NT2/D1 (cell line): Measurements from ENCODE around the gene SPRED1.
A peak's percentile ranks its signal among the peaks of the same experiment; 100 is the strongest.

Source experiments
- DNase-seq: peaks from one replicate; pipeline ENCODE4 v3.0.0-alpha.2; 2011; ENCODE audit warnings: low read depth, low spot score
- H3K27me3 ChIP-seq: 2 replicates; pipeline ENCODE4 v1.6.0; 2011; ENCODE audit warnings: mild to moderate bottlenecking; ENCODE audit not compliant: insufficient read length, insufficient read depth
- H3K36me3 ChIP-seq: 2 replicates; pipeline ENCODE4 v1.6.1; 2011; ENCODE audit warnings: mild to moderate bottlenecking, low read length, mixed read lengths; ENCODE audit not compliant: insufficient read depth, insufficient read length
- H3K4me1 ChIP-seq: 2 replicates; pipeline ENCODE4 v1.5.1; 2011; ENCODE audit not compliant: insufficient read depth, insufficient read length
- H3K4me3 ChIP-seq: 2 replicates; pipeline ENCODE4 v1.5.1; 2011; ENCODE audit warnings: low read depth; ENCODE audit not compliant: insufficient read length
- H3K9ac ChIP-seq: 2 replicates; pipeline ENCODE4 v1.6.0; 2011; ENCODE audit warnings: low read depth; ENCODE audit not compliant: insufficient read length
- H3K9me3 ChIP-seq: 2 replicates; pipeline ENCODE4 v1.5.1; 2011; ENCODE audit warnings: mild to moderate bottlenecking, low read length; ENCODE audit not compliant: insufficient read depth
- SUZ12 ChIP-seq: IDR thresholded peaks from 2 replicates; pipeline ENCODE4 v1.6.1; 2011; ENCODE audit not compliant: insufficient read length, insufficient read depth; ENCODE audit errors: extremely low read depth
- YY1 ChIP-seq: IDR thresholded peaks from 2 replicates; pipeline ENCODE4 v1.6.1; 2011; ENCODE audit not compliant: insufficient read length, insufficient read depth
- ZNF274 ChIP-seq: IDR thresholded peaks from 2 replicates; pipeline ENCODE4 v1.6.1; 2011; ENCODE audit warnings: mild to moderate bottlenecking, low read depth, low read length

Gene SPRED1

DNA sequence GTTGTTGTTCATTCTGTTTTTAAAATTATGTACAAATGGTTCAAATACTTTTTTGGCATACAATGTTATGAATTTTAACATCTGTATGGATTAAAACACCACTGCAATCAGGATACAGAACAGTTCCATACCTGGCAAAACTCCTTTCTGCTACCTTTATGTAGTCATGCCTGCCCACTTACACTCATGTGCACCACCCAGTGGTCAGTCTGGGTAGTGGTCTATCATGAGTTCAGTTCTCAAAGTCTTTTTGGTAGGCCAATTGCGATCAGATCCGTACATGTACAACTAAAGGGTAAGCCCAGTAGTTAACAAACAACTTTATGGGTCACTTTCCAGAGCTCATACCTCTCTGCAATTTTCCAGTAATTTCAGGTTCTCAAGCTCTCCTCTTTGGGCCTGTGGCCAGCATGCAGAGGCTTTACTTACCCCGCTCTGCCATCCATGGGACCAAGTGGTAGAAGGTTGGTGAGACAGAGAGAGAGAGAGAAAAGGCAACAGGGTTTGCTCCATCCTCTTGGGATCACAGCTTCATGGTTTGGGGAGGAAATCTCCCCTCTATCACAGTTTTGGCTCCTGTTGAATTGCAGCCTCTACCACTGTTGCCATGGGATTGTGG is 137.4 kb downstream of the SPRED1 start:
- H3K4me3 ChIP-seq, result no peak overlapping the region
- peak; percentile 50 for DNase-seq
- TF ChIP-seq YY1 (no peak), ZNF274 (no peak), SUZ12 (no peak)
- H3K4me1 ChIP-seq, result no peaks in the 10 kb centered on the region
- H3K9ac ChIP-seq, result no peak overlapping the region
- H3K27me3 ChIP-seq, result no peaks in the 10 kb centered on the region
- no peaks in the 10 kb centered on the region for H3K36me3 ChIP-seq
- no peaks in the 10 kb centered on the region for H3K9me3 ChIP-seq

- Histone ChIP-seq H3K9me3 (no peaks in the 10 kb centered on the region), H3K4me3 (no peak overlapping the region)
Measured at GRCh38 chr15:38391191-38391590, 138.6 kb downstream of the SPRED1 start.

GRCh38 chr15:38398134-38398533 is 145.5 kb downstream of the SPRED1 start:
- Histone ChIP-seq H3K27me3 (no peaks in the 10 kb centered on the region), H3K4me3 (no peak overlapping the region), H3K9me3 (no peaks in the 10 kb centered on the region), H3K36me3 (no peaks in the 10 kb centered on the region), H3K4me1 (no peaks in the 10 kb centered on the region), H3K9ac (no peak overlapping the region)
- DNase-seq, result no peak
- TF ChIP-seq YY1 (no peak), SUZ12 (no peak), ZNF274 (no peak)

More at GRCh38 chr15:38391191-38391590, 138.6 kb downstream of the SPRED1 start:
- Histone ChIP-seq H3K36me3 (no peaks in the 10 kb centered on the region), H3K9ac (no peak overlapping the region), H3K27me3 (no peaks in the 10 kb centered on the region), H3K4me1 (no peaks in the 10 kb centered on the region)
- no peak for TF ChIP-seq SUZ12
- no peak for TF ChIP-seq ZNF274
- no peak for TF ChIP-seq YY1
- no peak for DNase-seq

GRCh38 chr15:38401106-38401505 is 148.5 kb downstream of the SPRED1 start:
- H3K4me1 ChIP-seq, result no peaks in the 10 kb centered on the region
- TF ChIP-seq YY1 (no peak), SUZ12 (no peak), ZNF274 (no peak)
- no peaks in the 10 kb centered on the region for H3K27me3 ChIP-seq
- H3K36me3 ChIP-seq, result no peaks in the 10 kb centered on the region
- H3K9me3 ChIP-seq, result no peaks in the 10 kb centered on the region
- H3K4me3 ChIP-seq, result no peak overlapping the region
- no peak overlapping the region for H3K9ac ChIP-seq
- DNase-seq, result no peak

GRCh38 chr15:38401701-38402100 is 149.1 kb downstream of the SPRED1 start:
- no peak for DNase-seq
- TF ChIP-seq SUZ12 (no peak), YY1 (no peak), ZNF274 (no peak)
- H3K36me3 ChIP-seq, result no peaks in the 10 kb centered on the region

DNA sequence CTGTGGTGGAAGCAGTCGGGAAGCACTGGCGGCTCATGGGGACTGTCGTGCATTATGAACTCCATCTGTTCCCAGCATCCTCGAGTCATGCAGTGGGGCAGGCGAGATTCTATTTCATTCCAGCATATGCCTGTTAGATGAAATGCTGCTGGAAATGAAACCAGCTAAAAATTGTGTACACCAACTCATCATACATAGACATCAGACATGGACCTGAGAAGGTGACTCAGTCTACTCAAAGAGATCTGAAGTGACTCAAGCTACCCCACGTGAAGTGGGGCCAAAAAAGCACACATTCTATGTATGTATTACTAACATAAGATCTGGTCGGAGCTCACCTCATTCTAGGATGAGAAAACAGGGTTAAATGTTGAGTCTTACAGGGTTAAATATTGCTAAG is 153.8 kb downstream of the SPRED1 start:
- H3K4me3 ChIP-seq, result no peak overlapping the region

More at GRCh38 chr15:38401701-38402100, 149.1 kb downstream of the SPRED1 start:
- Histone ChIP-seq H3K4me3 (no peak overlapping the region), H3K27me3 (no peaks in the 10 kb centered on the region), H3K9me3 (no peaks in the 10 kb centered on the region), H3K9ac (no peak overlapping the region), H3K4me1 (no peaks in the 10 kb centered on the region)

More for the DNA sequence above, 153.8 kb downstream of the SPRED1 start:
- Histone ChIP-seq H3K9me3 (no peaks in the 10 kb centered on the region), H3K4me1 (no peaks in the 10 kb centered on the region), H3K36me3 (no peaks in the 10 kb centered on the region), H3K27me3 (no peaks in the 10 kb centered on the region), H3K9ac (no peak overlapping the region)
- TF ChIP-seq YY1 (no peak), ZNF274 (no peak), SUZ12 (no peak)
- DNase-seq, result no peak
